Measurements from ENCODE around the gene USP25.

USP25 gene

GRCh38 chr21:15688016-15688415 is 41.8 kb upstream of the USP25 start:
- H4K5ac ChIP-seq (ENCODE audit: low read length): no peak overlapping the region
- no peak overlapping the region for H2BK5ac ChIP-seq (ENCODE audit: low read length)
- H2BK120ac ChIP-seq (ENCODE audit: low read depth, low read length): no peak overlapping the region
- no peak overlapping the region for H3K4ac ChIP-seq (ENCODE audit: low read depth, low read length)
- no peak overlapping the region for H4K8ac ChIP-seq (ENCODE audit: low read depth, low read length)
- H3K36me3 ChIP-seq (ENCODE audit: control insufficient read depth, insufficient read depth, low read length): no peaks in the 10 kb centered on the region
- no peak overlapping the region for H3K9ac ChIP-seq (ENCODE audit: low read length)
- H2AK5ac ChIP-seq (ENCODE audit: low read length): no peak overlapping the region
- no peak overlapping the region for H3K18ac ChIP-seq (ENCODE audit: low read length)
- H3K79me2 ChIP-seq (ENCODE audit: control insufficient read depth, insufficient read depth, low read length): no peaks in the 10 kb centered on the region
- no peaks in the 10 kb centered on the region for H3K79me1 ChIP-seq (ENCODE audit: low read length)
- no peaks in the 10 kb centered on the region for H3K4me1 ChIP-seq (ENCODE audit: control insufficient read depth, low read depth, low read length)
- no CpG with 5 or more reads among the region's 3 CpGs for WGBS (ENCODE audit: extremely low coverage, insufficient coverage, low lambda C conversion rate)
- H3K4me3 ChIP-seq (ENCODE audit: low read length): no peak overlapping the region
- no peak for DNase-seq
- no peak overlapping the region for H3K56ac ChIP-seq (ENCODE audit: low read length)
- no peak overlapping the region for H3K4me2 ChIP-seq (ENCODE audit: low read length)
- H2BK15ac ChIP-seq (replicated peaks; ENCODE audit: low read depth): no peak overlapping the region
- no peaks in the 10 kb centered on the region for H3K27me3 ChIP-seq (ENCODE audit: insufficient read depth, low read length, poor library complexity)
- no peak overlapping the region for H3K23ac ChIP-seq (ENCODE audit: low read length)
- H3K27ac ChIP-seq (ENCODE audit: low read depth, low read length): no peak overlapping the region

- DNase-seq: no peak
- no peak overlapping the region for H3K9ac ChIP-seq (ENCODE audit: low read length)
These were observed 41.0 kb upstream of the USP25 start for GRCh38 chr21:15688809-15689208.

GRCh38 chr21:15692711-15693110 is 37.1 kb upstream of the USP25 start:
- no CpG with 5 or more reads among the region's 2 CpGs for WGBS (ENCODE audit: extremely low coverage, insufficient coverage, low lambda C conversion rate)
- Histone ChIP-seq H3K23ac (ENCODE audit: low read length) (no peak overlapping the region), H3K4me3 (ENCODE audit: low read length) (no peak overlapping the region), H3K9ac (ENCODE audit: low read length) (no peak overlapping the region), H3K36me3 (ENCODE audit: control insufficient read depth, insufficient read depth, low read length) (no peaks in the 10 kb centered on the region), H4K8ac (ENCODE audit: low read depth, low read length) (no peak overlapping the region), H2BK5ac (ENCODE audit: low read length) (no peak overlapping the region), H3K27ac (ENCODE audit: low read depth, low read length) (no peak overlapping the region), H2BK15ac (replicated peaks; ENCODE audit: low read depth) (no peak overlapping the region), H3K18ac (ENCODE audit: low read length) (no peak overlapping the region), H3K79me1 (ENCODE audit: low read length) (no peaks in the 10 kb centered on the region), H3K27me3 (ENCODE audit: insufficient read depth, low read length, poor library complexity) (no peaks in the 10 kb centered on the region), H3K56ac (ENCODE audit: low read length) (no peak overlapping the region), H2AK5ac (ENCODE audit: low read length) (no peak overlapping the region), H3K4me2 (ENCODE audit: low read length) (no peak overlapping the region), H3K4ac (ENCODE audit: low read depth, low read length) (no peak overlapping the region), H3K4me1 (ENCODE audit: control insufficient read depth, low read depth, low read length) (no peaks in the 10 kb centered on the region), H2BK120ac (ENCODE audit: low read depth, low read length) (no peak overlapping the region), H4K5ac (ENCODE audit: low read length) (no peak overlapping the region), H3K79me2 (ENCODE audit: control insufficient read depth, insufficient read depth, low read length) (no peaks in the 10 kb centered on the region)
- DNase-seq: no peak

More at GRCh38 chr21:15688809-15689208, 41.0 kb upstream of the USP25 start:
- H3K36me3 ChIP-seq (ENCODE audit: control insufficient read depth, insufficient read depth, low read length): no peaks in the 10 kb centered on the region
- no peak overlapping the region for H2BK120ac ChIP-seq (ENCODE audit: low read depth, low read length)
- no peak overlapping the region for H3K56ac ChIP-seq (ENCODE audit: low read length)
- H3K23ac ChIP-seq (ENCODE audit: low read length): no peak overlapping the region
- no peak overlapping the region for H4K5ac ChIP-seq (ENCODE audit: low read length)
- no peaks in the 10 kb centered on the region for H3K27me3 ChIP-seq (ENCODE audit: insufficient read depth, low read length, poor library complexity)
- H3K4ac ChIP-seq (ENCODE audit: low read depth, low read length): no peak overlapping the region
- no peak overlapping the region for H3K27ac ChIP-seq (ENCODE audit: low read depth, low read length)
- no peaks in the 10 kb centered on the region for H3K4me1 ChIP-seq (ENCODE audit: control insufficient read depth, low read depth, low read length)
- no peaks in the 10 kb centered on the region for H3K79me2 ChIP-seq (ENCODE audit: control insufficient read depth, insufficient read depth, low read length)
- no peak overlapping the region for H2BK5ac ChIP-seq (ENCODE audit: low read length)
- no peak overlapping the region for H2AK5ac ChIP-seq (ENCODE audit: low read length)
- H3K4me3 ChIP-seq (ENCODE audit: low read length): no peak overlapping the region
- H3K18ac ChIP-seq (ENCODE audit: low read length): no peak overlapping the region
- H4K8ac ChIP-seq (ENCODE audit: low read depth, low read length): no peak overlapping the region
- no peak overlapping the region for H2BK15ac ChIP-seq (replicated peaks; ENCODE audit: low read depth)
- H3K4me2 ChIP-seq (ENCODE audit: low read length): no peak overlapping the region
- WGBS (ENCODE audit: extremely low coverage, insufficient coverage, low lambda C conversion rate): no CpG with 5 or more reads among the region's 2 CpGs
- H3K79me1 ChIP-seq (ENCODE audit: low read length): no peaks in the 10 kb centered on the region

- Histone ChIP-seq H3K18ac (ENCODE audit: low read length) (no peak overlapping the region), H3K56ac (ENCODE audit: low read length) (no peak overlapping the region), H3K27ac (ENCODE audit: low read depth, low read length) (no peak overlapping the region), H3K9ac (ENCODE audit: low read length) (no peak overlapping the region), H2AK5ac (ENCODE audit: low read length) (no peak overlapping the region), H4K5ac (ENCODE audit: low read length) (no peak overlapping the region), H3K27me3 (ENCODE audit: insufficient read depth, low read length, poor library complexity) (no peaks in the 10 kb centered on the region), H3K4me2 (ENCODE audit: low read length) (no peak overlapping the region), H2BK120ac (ENCODE audit: low read depth, low read length) (no peak overlapping the region), H3K79me2 (ENCODE audit: control insufficient read depth, insufficient read depth, low read length) (no peaks in the 10 kb centered on the region), H4K8ac (ENCODE audit: low read depth, low read length) (no peak overlapping the region), H2BK5ac (ENCODE audit: low read length) (no peak overlapping the region), H3K23ac (ENCODE audit: low read length) (no peak overlapping the region), H3K36me3 (ENCODE audit: control insufficient read depth, insufficient read depth, low read length) (no peaks in the 10 kb centered on the region), H3K4ac (ENCODE audit: low read depth, low read length) (no peak overlapping the region), H2BK15ac (replicated peaks; ENCODE audit: low read depth) (no peak overlapping the region), H3K4me3 (ENCODE audit: low read length) (no peak overlapping the region), H3K4me1 (ENCODE audit: control insufficient read depth, low read depth, low read length) (no peaks in the 10 kb centered on the region), H3K79me1 (ENCODE audit: low read length) (no peaks in the 10 kb centered on the region)
- no peak for DNase-seq
- no CpG with 5 or more reads among the region's 1 CpG for WGBS (ENCODE audit: extremely low coverage, insufficient coverage, low lambda C conversion rate)
These were observed 34.5 kb upstream of the USP25 start for GRCh38 chr21:15695241-15695640.

- no peak overlapping the region for H2BK5ac ChIP-seq (ENCODE audit: low read length)
- H3K79me1 ChIP-seq (ENCODE audit: low read length): no peaks in the 10 kb centered on the region
- H3K4me2 ChIP-seq (ENCODE audit: low read length): no peak overlapping the region
- no peak overlapping the region for H4K5ac ChIP-seq (ENCODE audit: low read length)
- no peak overlapping the region for H3K4ac ChIP-seq (ENCODE audit: low read depth, low read length)
- H2BK15ac ChIP-seq (replicated peaks; ENCODE audit: low read depth): no peak overlapping the region
- no peak overlapping the region for H3K56ac ChIP-seq (ENCODE audit: low read length)
- H3K27me3 ChIP-seq (ENCODE audit: insufficient read depth, low read length, poor library complexity): no peaks in the 10 kb centered on the region
- no peak overlapping the region for H3K9ac ChIP-seq (ENCODE audit: low read length)
- no peak overlapping the region for H3K27ac ChIP-seq (ENCODE audit: low read depth, low read length)
- H3K36me3 ChIP-seq (ENCODE audit: control insufficient read depth, insufficient read depth, low read length): no peaks in the 10 kb centered on the region
- H3K4me3 ChIP-seq (ENCODE audit: low read length): no peak overlapping the region
- no peak overlapping the region for H2AK5ac ChIP-seq (ENCODE audit: low read length)
- no peaks in the 10 kb centered on the region for H3K79me2 ChIP-seq (ENCODE audit: control insufficient read depth, insufficient read depth, low read length)
- no CpG with 5 or more reads among the region's 1 CpG for whole genome bisulfite sequencing (ENCODE audit: extremely low coverage, insufficient coverage, low lambda C conversion rate)
- H4K8ac ChIP-seq (ENCODE audit: low read depth, low read length): no peak overlapping the region
- H3K18ac ChIP-seq (ENCODE audit: low read length): no peak overlapping the region
- H3K23ac ChIP-seq (ENCODE audit: low read length): no peak overlapping the region
- no peaks in the 10 kb centered on the region for H3K4me1 ChIP-seq (ENCODE audit: control insufficient read depth, low read depth, low read length)
- no peak for DNase-seq
- H2BK120ac ChIP-seq (ENCODE audit: low read depth, low read length): no peak overlapping the region
These were observed 28.0 kb upstream of the USP25 start for GRCh38 chr21:15701830-15702229.

GRCh38 chr21:15703932-15704331 is 25.9 kb upstream of the USP25 start:
- Histone ChIP-seq H3K27me3 (ENCODE audit: insufficient read depth, low read length, poor library complexity) (no peaks in the 10 kb centered on the region), H2BK15ac (replicated peaks; ENCODE audit: low read depth) (no peak overlapping the region), H2BK120ac (ENCODE audit: low read depth, low read length) (no peak overlapping the region), H3K4me1 (ENCODE audit: control insufficient read depth, low read depth, low read length) (no peaks in the 10 kb centered on the region), H3K18ac (ENCODE audit: low read length) (no peak overlapping the region), H3K9ac (ENCODE audit: low read length) (no peak overlapping the region), H3K4me3 (ENCODE audit: low read length) (no peak overlapping the region), H3K79me2 (ENCODE audit: control insufficient read depth, insufficient read depth, low read length) (no peaks in the 10 kb centered on the region), H4K5ac (ENCODE audit: low read length) (no peak overlapping the region), H3K36me3 (ENCODE audit: control insufficient read depth, insufficient read depth, low read length) (no peaks in the 10 kb centered on the region), H3K79me1 (ENCODE audit: low read length) (no peaks in the 10 kb centered on the region), H3K23ac (ENCODE audit: low read length) (no peak overlapping the region), H2AK5ac (ENCODE audit: low read length) (no peak overlapping the region), H3K4me2 (ENCODE audit: low read length) (no peak overlapping the region), H3K56ac (ENCODE audit: low read length) (no peak overlapping the region), H4K8ac (ENCODE audit: low read depth, low read length) (no peak overlapping the region), H2BK5ac (ENCODE audit: low read length) (no peak overlapping the region), H3K27ac (ENCODE audit: low read depth, low read length) (no peak overlapping the region), H3K4ac (ENCODE audit: low read depth, low read length) (no peak overlapping the region)
- DNase-seq: no peak
- WGBS (ENCODE audit: extremely low coverage, insufficient coverage, low lambda C conversion rate): no CpG with 5 or more reads among the region's 2 CpGs

Measured in mesendoderm (in vitro differentiated cells).